KMS-11 (cell line): ENCODE measurements around the gene PRR30.

Experiments
- H2AFZ ChIP-seq: fragments of 200-600 bp; sonication (generic); 2 replicates; pipeline ENCODE4 v1.6.1; 2016; ENCODE audit warnings: antibody characterized with exemption, mixed run types, low read depth
- H3K27ac ChIP-seq: fragments of 200-600 bp; sonication (generic); 2 replicates; pipeline ENCODE4 v1.6.1; 2016; ENCODE audit warnings: mild to moderate bottlenecking, mixed run types
- H3K27me3 ChIP-seq: fragments of 200-600 bp; sonication (generic); 2 replicates; pipeline ENCODE4 v1.6.1; 2017; ENCODE audit warnings: mild to moderate bottlenecking, low read depth, mixed run types, moderate library complexity; ENCODE audit not compliant: insufficient read depth
- H3K36me3 ChIP-seq: fragments of 200-600 bp; sonication (generic); 2 replicates; pipeline ENCODE4 v1.6.1; 2017; ENCODE audit warnings: mild to moderate bottlenecking, mixed run types; ENCODE audit not compliant: insufficient read depth
- H3K4me1 ChIP-seq: fragments of 200-600 bp; sonication (generic); 2 replicates; pipeline ENCODE4 v1.6.1; 2016; ENCODE audit warnings: mild to moderate bottlenecking, low read depth, mixed run types; ENCODE audit not compliant: poor library complexity, severe bottlenecking
- H3K4me2 ChIP-seq: fragments of 200-600 bp; sonication (generic); 2 replicates; pipeline ENCODE4 v1.7.0; 2016; ENCODE audit warnings: mild to moderate bottlenecking, mixed run types
- H3K4me3 ChIP-seq: fragments of 200-600 bp; sonication (generic); IDR thresholded peaks from 2 replicates; pipeline ENCODE4 v1.6.1; 2017; ENCODE audit warnings: low read depth, low read length, mixed read lengths; ENCODE audit not compliant: insufficient read depth
- H3K79me2 ChIP-seq: fragments of 200-600 bp; sonication (generic); 2 replicates; pipeline ENCODE4 v1.6.1; 2016; ENCODE audit warnings: low read depth, mixed run types; ENCODE audit not compliant: insufficient read depth
- H3K9ac ChIP-seq: fragments of 200-600 bp; sonication (generic); 2 replicates; pipeline ENCODE4 v1.6.1; 2016; ENCODE audit warnings: mild to moderate bottlenecking, mixed run types
- H4K20me1 ChIP-seq: fragments of 200-600 bp; sonication (generic); 2 replicates; pipeline ENCODE4 v1.6.1; 2016; ENCODE audit warnings: mild to moderate bottlenecking, mixed run types; ENCODE audit not compliant: insufficient read depth
- CTCF ChIP-seq: fragments of 200-600 bp; sonication (generic); conservative IDR thresholded peaks from 2 replicates; pipeline ENCODE4 v1.6.1; 2017; ENCODE audit warnings: low read depth, mild to moderate bottlenecking, antibody characterized with exemption, low read length, moderate library complexity, mixed read lengths

PRR30 gene

GRCh38 chr2:27139310-27139709, at the start of gene PRR30:
PRR30 (minus strand) TSS chr2:27139410; CDS start chr2:27138329, 1,081 bp downstream.
- Histone ChIP-seq H3K36me3 (no peaks in the 10 kb centered on the region), H3K27ac (no peak within 1 kb of the TSS), H3K4me2 (no peak within 1 kb of the TSS), H3K9ac (no peak within 1 kb of the TSS), H3K79me2 (no peaks in the 10 kb centered on the region), H3K4me1 (no peaks in the 10 kb centered on the region), H3K4me3 (no peak within 1 kb of the TSS), H4K20me1 (no peaks in the 10 kb centered on the region), H3K27me3 (no peaks in the 10 kb centered on the region), H2AFZ (no peak within 1 kb of the TSS)
- no peak for TF ChIP-seq CTCF

- no peak overlapping the region for H3K4me3 ChIP-seq
- peaks cover 36% of the 10 kb centered on the region for H3K4me1 ChIP-seq
- no peaks in the 10 kb centered on the region for H4K20me1 ChIP-seq
- no peaks in the 10 kb centered on the region for H3K27me3 ChIP-seq
- no peak overlapping the region; the same call in 1 of the 2 replicates for H2AFZ ChIP-seq
- H3K79me2 ChIP-seq, result no peaks in the 10 kb centered on the region
- no peak for TF ChIP-seq CTCF
- H3K9ac ChIP-seq, result no peak overlapping the region
- peak overlapping the region; percentile 37; the same call in 1 of the 2 replicates for H3K4me2 ChIP-seq
- no peaks in the 10 kb centered on the region for H3K36me3 ChIP-seq
- no peak overlapping the region; the same call in 1 of the 2 replicates for H3K27ac ChIP-seq
Measured at GRCh38 chr2:27186613-27187345, 47.6 kb upstream of the PRR30 start.

- no peaks in the 10 kb centered on the region for H3K36me3 ChIP-seq
- no peaks in the 10 kb centered on the region for H3K27me3 ChIP-seq
- H3K27ac ChIP-seq, result no peak overlapping the region
- H3K9ac ChIP-seq, result no peak overlapping the region
- H3K4me3 ChIP-seq, result no peak overlapping the region
- H3K4me1 ChIP-seq, result peaks cover 31% of the 10 kb centered on the region
- TF ChIP-seq CTCF, result no peak
- H3K79me2 ChIP-seq, result no peaks in the 10 kb centered on the region
- H4K20me1 ChIP-seq, result no peaks in the 10 kb centered on the region
- no peak overlapping the region for H3K4me2 ChIP-seq
- 0 out of 2 replicates have a peak overlapping the region, but pooled peaks have one; percentile 12 for H2AFZ ChIP-seq
Measured at GRCh38 chr2:27185331-27186026, 46.3 kb upstream of the PRR30 start.

- Histone ChIP-seq H4K20me1 (no peaks in the 10 kb centered on the region), H3K79me2 (no peaks in the 10 kb centered on the region), H2AFZ (no peak overlapping the region), H3K27ac (no peak overlapping the region), H3K4me3 (no peak overlapping the region), H3K27me3 (no peaks in the 10 kb centered on the region), H3K36me3 (no peaks in the 10 kb centered on the region), H3K4me2 (no peak overlapping the region), H3K9ac (no peak overlapping the region), H3K4me1 (peaks cover 39% of the 10 kb centered on the region)
- no peak for TF ChIP-seq CTCF
Measured at GRCh38 chr2:27184115-27184514, 44.9 kb upstream of the PRR30 start.
